A549 (cell line): ENCODE results near the gene UST. TPM values are rescaled to one million over a fixed set of nuclear protein-coding genes. Genes with fewer than 3 reads are reported as not detected.

ENCODE experiments used
- ATAC-seq, 2 experiments: fragments of 200-7000 bp in 1 of 2; fragments of >200 bp in 1 of 2; cut with Nextera tagmentation in 1 of 2; cut with Tn5 transposase in 1 of 2; 3 replicates each; pipeline versions ENCODE4 v1.8.0 to v1.9.1; 2018 to 2020; ENCODE audit warnings: mild to moderate bottlenecking in 1 of 2, moderate library complexity in 1 of 2
- CTCF ChIA-PET: fragments of 300-600 bp; sonication (Branson Sonifier 250); formaldehyde crosslinking; extraction: SDS; loops from one replicate; lab custom pipeline; 2021; ENCODE audit warnings: antibody characterized with exemption, inconsistent platforms; lab: Yijun Ruan, JAX
- POLR2A ChIA-PET: fragments of 350-600 bp; formaldehyde crosslinking; extraction: SDS; loops from one replicate; lab custom pipeline; 2021; ENCODE audit warnings: antibody characterized with exemption, inconsistent platforms; lab: Yijun Ruan, JAX
- DNase-seq, 2 experiments: peaks; one replicate each; pipeline versions ENCODE4 v3.0.0 to v3.0.0-alpha.2; 2011 to 2016; ENCODE audit warnings: low read depth in 1 of 2, low spot score in 1 of 2
- FAIRE-seq: peaks from 2 replicates; lab custom pipeline; 2011; peaks lifted over from hg19 to GRCh38; lab: Jason Lieb, UNC
- H3K27ac ChIP-seq, 2 experiments: fragments of >200 bp; sonication (Bioruptor Twin); formaldehyde crosslinking; 3 replicates each; pipeline ENCODE4 v1.5.1; 2016 to 2017
- H3K4me1 ChIP-seq: fragments of >200 bp; sonication (Bioruptor Twin); formaldehyde crosslinking; 3 replicates; pipeline ENCODE4 v1.6.1; 2016
- H3K4me2 ChIP-seq: fragments of >200 bp; sonication (Bioruptor Twin); formaldehyde crosslinking; 3 replicates; pipeline ENCODE4 v1.6.1; 2016
- H3K4me3 ChIP-seq: fragments of >200 bp; sonication (Bioruptor Twin); formaldehyde crosslinking; 3 replicates; pipeline ENCODE4 v1.5.1; 2016
- H3K9me3 ChIP-seq: fragments of >200 bp; sonication (Bioruptor Twin); formaldehyde crosslinking; 3 replicates; pipeline ENCODE4 v1.6.1; 2016
- ATOH8 ChIP-seq: fragments of 250-450 bp; sonication (Bioruptor Pico); IDR thresholded peaks from 2 replicates; pipeline ENCODE4 v1.5.0; 2020; ENCODE audit warnings: low read depth, mild to moderate bottlenecking, moderate library complexity
- BHLHE40 ChIP-seq: IDR thresholded peaks from 2 replicates; pipeline ENCODE4 v1.6.1; 2012; ENCODE audit warnings: low read depth, low read length, inconsistent platforms
- CBX2 ChIP-seq: fragments of 200-600 bp; sonication (generic); IDR thresholded peaks from 2 replicates; pipeline ENCODE4 v1.6.1; 2016; ENCODE audit warnings: low read depth, mild to moderate bottlenecking, borderline replicate concordance
- CHD2 ChIP-seq: fragments of 150-350 bp; IDR thresholded peaks from 2 replicates; pipeline ENCODE4 v1.6.1; 2014; ENCODE audit warnings: low read length; ENCODE audit not compliant: partially characterized antibody
- CHD4 ChIP-seq: fragments of 200-600 bp; sonication (generic); IDR thresholded peaks from 2 replicates; pipeline ENCODE4 v1.6.1; 2016; ENCODE audit warnings: antibody characterized with exemption, mild to moderate bottlenecking, borderline replicate concordance
- EHF ChIP-seq: fragments of 250-450 bp; sonication (Bioruptor Pico); IDR thresholded peaks from 2 replicates; pipeline ENCODE4 v1.5.0; 2020; ENCODE audit warnings: mild to moderate bottlenecking
- ELK1 ChIP-seq: fragments of 150-350 bp; IDR thresholded peaks from 2 replicates; pipeline ENCODE4 v1.6.1; 2014; ENCODE audit warnings: low read depth, mild to moderate bottlenecking, low read length
- EP300 ChIP-seq, 2 experiments: fragments of >200 bp; sonication (Bioruptor Twin); formaldehyde crosslinking; IDR thresholded peaks; 2 replicates in 1 of 2; 3 replicates in 1 of 2; pipeline ENCODE4 v1.6.1; 2016 to 2017
- ESRRA ChIP-seq: fragments of 150-350 bp; IDR thresholded peaks from 2 replicates; pipeline ENCODE4 v1.6.1; 2014; ENCODE audit warnings: mild to moderate bottlenecking, low read length, borderline replicate concordance
- FOSB ChIP-seq: fragments of 250-450 bp; sonication (Bioruptor Pico); IDR thresholded peaks from 2 replicates; pipeline ENCODE4 v1.5.0; 2020; ENCODE audit warnings: mild to moderate bottlenecking, moderate library complexity
- FOSL2 ChIP-seq, 2 experiments: fragments of 450-650 bp in 1 of 2; fragments of >200 bp in 1 of 2; sonication (Bioruptor Twin) in 1 of 2; formaldehyde crosslinking; IDR thresholded peaks; 2 replicates each; pipeline versions ENCODE4 v1.5.0 to v1.6.1; 2016 to 2020; ENCODE audit warnings: mild to moderate bottlenecking in 1 of 2, moderate library complexity in 1 of 2
- HOXB13 ChIP-seq: fragments of 250-450 bp; sonication (Bioruptor Pico); IDR thresholded peaks from 2 replicates; pipeline ENCODE4 v1.5.0; 2020; ENCODE audit warnings: low read depth, mild to moderate bottlenecking, moderate library complexity
- MYC ChIP-seq: IDR thresholded peaks from 2 replicates; pipeline ENCODE4 v1.6.1; 2012; ENCODE audit warnings: mild to moderate bottlenecking, inconsistent platforms, low read length, improper control_type of control experiment, borderline replicate concordance
- NPAS2 ChIP-seq: fragments of 250-450 bp; sonication (Bioruptor Pico); IDR thresholded peaks from 2 replicates; pipeline ENCODE4 v1.8.0; 2022; ENCODE audit warnings: mild to moderate bottlenecking, moderate library complexity, borderline replicate concordance
- NR3C1 ChIP-seq: fragments of >200 bp; sonication (Bioruptor Twin); formaldehyde crosslinking; IDR thresholded peaks from 3 replicates; pipeline ENCODE4 v1.6.1; 2017
- PHF8 ChIP-seq: fragments of 200-600 bp; sonication (generic); IDR thresholded peaks from 2 replicates; pipeline ENCODE4 v1.6.1; 2016; ENCODE audit warnings: low read depth, mild to moderate bottlenecking, antibody characterized with exemption, moderate library complexity, borderline replicate concordance
- POLR2A ChIP-seq: IDR thresholded peaks from 2 replicates; pipeline ENCODE4 v1.6.1; 2012; ENCODE audit warnings: mild to moderate bottlenecking, low read length
- POLR2AphosphoS2 ChIP-seq: conservative IDR thresholded peaks from 2 replicates; pipeline ENCODE4 v1.6.1; 2012; ENCODE audit warnings: low read length, improper control_type of control experiment, inconsistent platforms
- RAD21 ChIP-seq, 2 experiments: fragments of >200 bp in 1 of 2; sonication (Bioruptor Twin) in 1 of 2; formaldehyde crosslinking in 1 of 2; IDR thresholded peaks in 1 of 2; conservative IDR thresholded peaks in 1 of 2; 2 replicates in 1 of 2; 3 replicates in 1 of 2; pipeline ENCODE4 v1.6.1; 2012 to 2018; ENCODE audit warnings: inconsistent platforms in 1 of 2
- RCOR1 ChIP-seq: fragments of 150-350 bp; IDR thresholded peaks from 2 replicates; pipeline ENCODE4 v1.6.1; 2014; ENCODE audit warnings: antibody characterized with exemption, low read length, low read depth
- RFX5 ChIP-seq: fragments of 450-650 bp; IDR thresholded peaks from 2 replicates; pipeline ENCODE4 v1.7.1; 2014; ENCODE audit warnings: antibody characterized with exemption, mild to moderate bottlenecking, moderate library complexity
- SMC3 ChIP-seq: fragments of >200 bp; sonication (Bioruptor Twin); formaldehyde crosslinking; IDR thresholded peaks from 3 replicates; pipeline ENCODE4 v1.6.1; 2018; ENCODE audit warnings: inconsistent platforms
- TFCP2L1 ChIP-seq: fragments of 250-450 bp; sonication (Bioruptor Pico); IDR thresholded peaks from 2 replicates; pipeline ENCODE4 v1.5.0; 2021; ENCODE audit warnings: mild to moderate bottlenecking
- ZFP36 ChIP-seq: fragments of 450-650 bp; IDR thresholded peaks from 2 replicates; pipeline ENCODE4 v1.6.1; 2014; ENCODE audit warnings: borderline replicate concordance; ENCODE audit not compliant: partially characterized antibody
- ZNF302 ChIP-seq: fragments of 250-450 bp; sonication (Bioruptor Pico); IDR thresholded peaks from 2 replicates; pipeline ENCODE4 v1.9.0; 2021; ENCODE audit warnings: inconsistent platforms, mild to moderate bottlenecking, moderate library complexity
- ZSCAN20 ChIP-seq: fragments of 250-450 bp; sonication (Bioruptor Pico); IDR thresholded peaks from 2 replicates; pipeline ENCODE4 v1.8.0; 2022; ENCODE audit warnings: mild to moderate bottlenecking, moderate library complexity
- WGBS: methylation state at CpG from one replicate; pipeline ENCODE4 v1.1.6; 2017; ENCODE audit errors: missing lambda C conversion rate; 5-methylcytosine and 5-hydroxymethylcytosine counted together
- polyA plus RNA-seq, 4 experiments: library from polyadenylated mRNA; depleted of rRNA in 3 of 4; stranded (reverse); fragments of >200 nt; fragmentation: RNase III in 1 of 4; extraction: RNeasy Plus Mini Kit Qiagen cat#74134 plus additional on column Dnase treatment in 1 of 4; gene quantifications; 2 replicates in 3 of 4; 3 replicates in 1 of 4; pipeline ENCODE4 v1.2.3, GENCODE V29; 2011 to 2017
- TF ChIP-seq, protein P1 (sequence below): IDR thresholded peaks from 2 replicates; pipeline ENCODE4 v1.6.1; 2012

Gene UST
- polyA plus RNA-seq, 2 of the 4 experiments (the other 2 are of a cell fraction): 0.54 to 1.7 TPM

DNA sequence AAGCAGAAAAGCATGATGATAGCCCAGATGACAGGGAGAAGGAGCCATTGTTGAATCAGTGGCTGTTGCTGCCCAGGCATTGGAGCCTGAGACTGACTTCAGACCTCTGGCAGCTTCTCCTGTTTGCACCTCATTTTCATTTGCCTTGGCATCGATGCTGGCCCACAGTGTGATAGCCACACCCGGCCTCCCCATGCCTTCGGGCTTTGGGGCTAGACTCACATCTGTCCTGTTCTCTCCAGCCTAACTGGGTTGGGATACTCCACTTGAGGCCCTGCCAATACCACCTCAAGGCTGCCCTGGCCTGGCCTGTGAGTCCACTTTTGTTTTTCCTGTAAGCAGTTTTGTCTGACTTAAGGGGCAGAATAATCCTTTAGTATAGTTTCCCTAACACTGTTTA is 140.4 kb downstream of the UST start:
- H3K4me3 ChIP-seq: no peak overlapping the region
- DNase-seq (no peak), FAIRE-seq (no peak), ATAC-seq (no peak)
- no peak overlapping the region for H3K27ac ChIP-seq
- H3K4me1 ChIP-seq: no peaks in the 10 kb centered on the region
- TF ChIP-seq NPAS2 (no peak), SMC3 (no peak), ELK1 (no peak), ATOH8 (CRISPR knock-in tag) (no peak), POLR2A (no peak), FOSB (CRISPR knock-in tag) (no peak), POLR2AphosphoS2 (no peak), ESRRA (no peak), EP300 (IDR thresholded peaks at IDR 0.05) (no peak), ZNF302 (CRISPR knock-in tag) (no peak), RAD21 (conservative IDR thresholded peaks at IDR 0.05 in 1 of 2, IDR thresholded peaks at IDR 0.05 in 1 of 2) (no peak)
- no peak overlapping the region for H3K4me2 ChIP-seq
- WGBS: 18% methylated on average over 3 of the region's 3 CpGs
- CTCF ChIA-PET: no interaction called here
- POLR2A ChIA-PET: no interaction called here
- no peaks in the 10 kb centered on the region for H3K9me3 ChIP-seq

GRCh38 chr6:148888856-148889255 is 142.0 kb downstream of the UST start:
- Histone ChIP-seq H3K27ac (no peak overlapping the region), H3K4me1 (no peaks in the 10 kb centered on the region), H3K9me3 (no peaks in the 10 kb centered on the region), H3K4me2 (no peak overlapping the region), H3K4me3 (no peak overlapping the region)
- FAIRE-seq (no peak), DNase-seq (no peak), ATAC-seq (no peak)
- TF ChIP-seq ELK1 (no peak), CBX2 (no peak), FOSL2 (IDR thresholded peaks at IDR 0.05) (no peak), FOSL2 (CRISPR knock-in tag; IDR thresholded peaks at IDR 0.05) (no peak), ATOH8 (CRISPR knock-in tag) (no peak), TFCP2L1 (CRISPR knock-in tag) (no peak), CHD2 (no peak), MYC (no peak), RFX5 (no peak), EHF (CRISPR knock-in tag) (no peak), CHD4 (no peak), HOXB13 (CRISPR knock-in tag) (no peak), ZFP36 (no peak), NR3C1 (no peak), PHF8 (no peak), RAD21 (conservative IDR thresholded peaks at IDR 0.05 in 1 of 2, IDR thresholded peaks at IDR 0.05 in 1 of 2) (no peak), RCOR1 (no peak), ZSCAN20 (CRISPR knock-in tag) (no peak), BHLHE40 (no peak)
- TF ChIP-seq, protein P1, sequence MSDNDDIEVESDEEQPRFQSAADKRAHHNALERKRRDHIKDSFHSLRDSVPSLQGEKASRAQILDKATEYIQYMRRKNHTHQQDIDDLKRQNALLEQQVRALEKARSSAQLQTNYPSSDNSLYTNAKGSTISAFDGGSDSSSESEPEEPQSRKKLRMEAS: no peak
- POLR2A ChIA-PET: interaction anchor here (0.5 kb wide), 1 partner anchor 65 kb away, joined by 3 read pairs; no protein-coding TSS in a partner anchor
- WGBS: 20% methylated on average over 3 of the region's 3 CpGs
- CTCF ChIA-PET: no interaction called here
